Activated CD8-positive, alpha-beta T cell treated with anti-CD3 and anti-CD28 coated beads, Interleukin-2, amount 10 ng/mL, durations not matched to agents 7 days and 5 days (primary cell): ENCODE data around the gene FGF12. TPM values are rescaled to one million over a fixed set of nuclear protein-coding genes. Genes with fewer than 3 reads are reported as not detected.

Experiments used
- ATAC-seq: fragments of 150-1000 bp; cut with Tn5 transposase; one replicate; pipeline ENCODE4 v1.10.0; 2021; ENCODE audit warnings: moderate library complexity
- CTCF ChIA-PET: fragments of 350-600 bp; sonication (Branson Sonifier 250); formaldehyde crosslinking; loops from one replicate; lab custom pipeline; 2021; ENCODE audit warnings: antibody characterized with exemption; lab: Charles Lee
- POLR2A ChIA-PET: fragments of 350-600 bp; sonication (Branson Sonifier 250); formaldehyde crosslinking; loops from one replicate; lab custom pipeline; 2021; ENCODE audit warnings: antibody characterized with exemption; lab: Charles Lee
- DNase-seq: peaks from one replicate; pipeline ENCODE4 v3.0.0-alpha.2; 2020
- H3K27ac Mint-ChIP-seq: one replicate; pipeline ENCODE4 v1.8.0; 2021; ENCODE audit warnings: mild to moderate bottlenecking, mixed read lengths
- H3K27me3 Mint-ChIP-seq: one replicate; pipeline ENCODE4 v1.8.0; 2021; ENCODE audit warnings: low read depth, mixed read lengths
- H3K36me3 Mint-ChIP-seq: one replicate; pipeline ENCODE4 v1.8.0; 2021; ENCODE audit warnings: low read depth, mixed read lengths
- H3K4me1 Mint-ChIP-seq: one replicate; pipeline ENCODE4 v1.8.0; 2021; ENCODE audit warnings: low read depth, mixed read lengths
- H3K4me3 Mint-ChIP-seq: one replicate; pipeline ENCODE4 v1.8.0; 2021; ENCODE audit warnings: mild to moderate bottlenecking, mixed read lengths
- H3K9me3 Mint-ChIP-seq: one replicate; pipeline ENCODE4 v1.8.0; 2022; ENCODE audit warnings: mixed read lengths; ENCODE audit not compliant: insufficient read depth
- total RNA-seq, 2 experiments: library from RNA; stranded (reverse); gene quantifications; one replicate each; pipeline ENCODE4 v1.2.3, GENCODE V29; 2021

FGF12 gene
- total RNA-seq, 2 experiments from 2014 or later = not detected

DNA sequence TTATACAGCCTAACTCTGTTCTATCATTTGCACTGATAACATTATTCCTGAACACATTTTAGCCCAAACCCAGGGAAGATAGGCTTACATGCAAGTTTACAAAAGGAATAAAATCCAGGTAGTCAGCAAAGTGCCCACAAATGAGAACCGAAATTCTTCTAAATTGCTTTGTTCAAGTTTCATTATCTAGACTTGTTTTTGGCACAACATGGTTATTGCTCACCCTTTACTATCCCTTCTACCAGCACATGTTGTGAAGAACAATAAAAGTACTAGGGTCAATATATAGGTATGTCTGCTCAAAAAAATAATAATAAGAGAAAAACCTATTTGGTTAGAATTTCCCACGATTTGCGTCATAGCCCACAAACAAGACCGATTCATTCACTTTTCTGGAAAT, 430.5 kb downstream of the FGF12 start:
- ATAC-seq (no peak), DNase-seq (no peak)
- ChIA-PET POLR2A (no interaction called here), CTCF (no interaction called here)
- Mint-ChIP-seq H3K4me3 (no peak overlapping the region), H3K27ac (no peak overlapping the region), H3K9me3 (no peaks in the 10 kb centered on the region), H3K4me1 (no peaks in the 10 kb centered on the region), H3K27me3 (no peaks in the 10 kb centered on the region), H3K36me3 (no peaks in the 10 kb centered on the region)

DNA sequence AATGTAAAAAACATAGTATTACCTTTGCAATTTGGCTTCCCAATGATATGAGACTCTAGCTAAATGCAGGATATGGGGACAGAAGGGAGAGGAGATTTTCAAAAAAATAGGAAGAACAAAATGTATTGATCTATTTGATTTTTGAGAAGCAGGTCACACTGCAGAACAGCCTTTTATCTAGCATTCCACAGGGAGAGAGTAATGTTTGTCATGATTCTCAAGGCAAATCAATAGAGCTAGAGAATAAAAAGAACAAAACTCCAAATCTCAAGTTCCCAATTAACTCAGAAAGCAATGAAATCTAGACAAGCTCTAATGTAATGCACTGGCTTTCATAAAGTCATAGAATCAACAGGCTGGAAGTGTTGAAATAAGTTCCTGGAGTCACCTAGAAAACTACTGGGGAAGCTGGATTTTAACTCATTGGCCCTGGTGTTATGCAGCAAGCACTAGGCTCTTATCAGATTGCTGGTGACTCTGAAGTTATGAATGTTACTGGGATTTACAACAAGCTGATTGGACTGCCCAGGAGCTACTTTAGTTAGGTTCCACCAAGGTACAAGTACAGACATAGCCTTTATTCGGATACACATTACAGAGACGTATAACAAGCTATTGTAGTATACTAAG, 442.8 kb downstream of the FGF12 start:
- Mint-ChIP-seq H3K27ac (no peak overlapping the region), H3K36me3 (no peaks in the 10 kb centered on the region), H3K4me1 (no peaks in the 10 kb centered on the region), H3K9me3 (no peaks in the 10 kb centered on the region), H3K4me3 (no peak overlapping the region), H3K27me3 (no peaks in the 10 kb centered on the region)
- ChIA-PET POLR2A (no interaction called here), CTCF (no interaction called here)
- no peak for DNase-seq
- no peak for ATAC-seq

DNA sequence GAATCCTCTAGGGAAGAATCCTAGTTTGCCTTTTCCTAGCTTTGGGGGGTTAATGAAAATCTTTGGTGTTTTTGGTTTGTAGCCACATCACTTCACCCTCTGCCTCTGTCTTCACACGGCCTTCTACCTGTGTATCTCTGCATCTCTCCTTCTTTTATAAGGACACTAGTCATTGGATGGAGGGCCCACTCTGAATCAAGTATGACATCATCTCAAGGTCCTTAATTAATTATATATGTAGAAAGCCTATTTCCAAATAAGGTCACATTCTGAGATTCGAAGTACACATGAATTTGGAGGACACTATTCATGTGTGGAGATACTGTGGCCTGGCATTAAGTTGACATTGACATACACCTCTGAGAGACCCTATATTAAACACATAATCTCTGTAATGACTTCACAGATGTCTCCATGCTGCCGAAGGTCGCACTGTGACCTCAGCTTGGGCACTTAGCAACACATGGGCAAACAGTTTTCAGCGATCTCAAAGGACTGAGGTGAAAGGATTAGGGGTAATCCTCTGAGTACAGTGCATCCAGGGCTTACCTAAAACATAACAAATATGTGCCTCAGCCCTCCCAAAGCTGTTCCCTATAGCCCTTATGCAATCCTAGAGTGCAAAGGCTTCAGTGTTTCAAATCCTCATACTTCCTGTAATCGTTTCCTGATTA, 446.0 kb downstream of the FGF12 start:
- no peaks in the 10 kb centered on the region for H3K27me3 Mint-ChIP-seq
- no peak for ATAC-seq
- H3K4me3 Mint-ChIP-seq = no peak overlapping the region
- H3K27ac Mint-ChIP-seq = no peak overlapping the region
- CTCF ChIA-PET = no interaction called here
- POLR2A ChIA-PET = no interaction called here
- DNase-seq = no peak
- no peaks in the 10 kb centered on the region for H3K4me1 Mint-ChIP-seq
- no peaks in the 10 kb centered on the region for H3K9me3 Mint-ChIP-seq
- H3K36me3 Mint-ChIP-seq = no peaks in the 10 kb centered on the region

DNA sequence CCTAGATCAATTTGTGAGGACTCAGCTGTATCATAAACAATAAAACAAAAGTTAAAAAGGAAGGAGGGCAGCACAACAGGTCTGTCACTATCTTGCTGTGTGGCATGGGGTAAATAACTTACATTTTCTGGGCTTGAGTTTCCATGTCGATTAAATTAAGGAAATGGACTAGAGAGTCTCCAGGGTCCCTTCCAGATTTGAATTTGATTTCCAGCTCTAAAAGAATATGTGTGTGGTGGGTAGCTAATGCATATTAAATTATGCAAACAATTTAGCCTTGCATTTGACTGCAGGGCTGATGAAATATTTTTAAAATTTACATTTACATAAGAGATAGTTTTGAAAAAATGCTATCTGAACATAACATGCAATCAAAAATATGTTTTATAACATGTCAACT, 447.7 kb downstream of the FGF12 start:
- Mint-ChIP-seq H3K27me3 (no peaks in the 10 kb centered on the region), H3K9me3 (no peaks in the 10 kb centered on the region), H3K4me1 (no peaks in the 10 kb centered on the region), H3K36me3 (no peaks in the 10 kb centered on the region), H3K27ac (no peak overlapping the region), H3K4me3 (no peak overlapping the region)
- ChIA-PET POLR2A (no interaction called here), CTCF (no interaction called here)
- ATAC-seq (no peak), DNase-seq (no peak)

DNA sequence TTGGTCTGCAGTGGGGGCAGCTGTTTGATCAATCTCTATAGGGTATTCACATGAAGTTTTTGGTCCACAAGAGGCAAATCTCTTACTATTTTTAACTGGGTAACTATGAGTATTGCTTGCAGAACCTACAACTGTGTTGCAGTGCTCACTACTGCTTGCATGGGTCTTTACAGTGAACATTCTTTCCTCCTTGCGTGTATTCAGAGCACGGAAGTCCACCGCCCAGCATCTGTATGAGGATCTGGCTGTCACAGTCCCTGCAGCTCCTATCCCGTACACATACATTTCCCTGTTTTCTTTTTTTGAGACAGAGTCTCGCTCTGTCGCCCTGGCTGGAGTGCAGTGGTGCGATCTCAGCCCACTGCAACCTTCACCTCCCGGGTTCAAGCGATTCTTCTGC, 449.9 kb downstream of the FGF12 start:
- ATAC-seq = no peak
- CTCF ChIA-PET = no interaction called here
- Mint-ChIP-seq H3K9me3 (no peaks in the 10 kb centered on the region), H3K4me1 (no peaks in the 10 kb centered on the region), H3K36me3 (no peaks in the 10 kb centered on the region), H3K4me3 (no peak overlapping the region), H3K27ac (no peak overlapping the region), H3K27me3 (no peaks in the 10 kb centered on the region)
- DNase-seq = no peak
- POLR2A ChIA-PET = no interaction called here

DNA sequence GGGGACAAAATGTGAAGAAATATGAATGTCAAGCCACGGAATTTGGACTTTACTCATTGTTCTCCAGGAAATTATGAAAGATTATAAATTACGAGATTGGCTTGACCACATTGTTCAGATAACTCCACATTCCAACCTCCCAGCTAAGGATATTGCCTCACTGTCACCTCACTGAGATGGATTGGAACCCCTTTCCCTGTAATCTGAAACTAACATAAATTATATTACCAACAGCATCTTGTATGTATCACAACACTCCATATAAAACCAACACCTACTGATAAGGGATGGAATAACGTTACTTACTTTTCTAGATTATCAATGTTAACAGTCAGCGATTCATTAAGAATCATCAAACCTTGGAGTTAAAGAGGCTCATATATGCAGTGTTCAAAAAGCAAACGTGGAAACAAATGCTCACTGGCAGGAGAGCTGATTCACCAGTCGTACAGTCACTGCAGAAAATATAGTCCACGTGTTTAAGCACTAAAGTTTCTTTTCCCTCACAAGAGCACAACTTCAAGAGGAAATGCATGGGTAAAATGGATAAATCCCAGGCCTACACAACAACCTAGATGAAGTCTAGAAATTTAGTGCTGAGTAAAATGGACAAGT, 451.5 kb downstream of the FGF12 start:
- CTCF ChIA-PET = no interaction called here
- no peak for ATAC-seq
- no peaks in the 10 kb centered on the region for H3K36me3 Mint-ChIP-seq
- POLR2A ChIA-PET = no interaction called here
- no peak for DNase-seq
- H3K4me3 Mint-ChIP-seq = no peak overlapping the region
- H3K27me3 Mint-ChIP-seq = no peaks in the 10 kb centered on the region
- no peaks in the 10 kb centered on the region for H3K4me1 Mint-ChIP-seq
- no peaks in the 10 kb centered on the region for H3K9me3 Mint-ChIP-seq
- no peak overlapping the region for H3K27ac Mint-ChIP-seq

DNA sequence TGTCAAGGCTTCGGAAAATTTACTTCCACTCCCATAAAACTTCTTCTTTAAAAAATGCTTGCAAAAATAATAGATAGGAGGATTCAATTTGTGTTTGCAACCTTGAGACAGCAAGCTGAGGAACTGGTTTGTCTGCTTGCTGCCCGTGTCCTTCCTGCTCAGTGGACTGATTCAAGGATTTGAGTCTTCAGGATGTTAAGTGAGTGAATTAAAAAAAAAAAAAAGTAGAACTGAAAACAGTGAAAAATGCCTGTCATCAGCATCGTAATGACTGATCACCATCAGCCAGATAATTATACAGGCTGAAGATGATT, 453.7 kb downstream of the FGF12 start:
- CTCF ChIA-PET = no interaction called here
- H3K27ac Mint-ChIP-seq = no peak overlapping the region
- POLR2A ChIA-PET = no interaction called here
- no peaks in the 10 kb centered on the region for H3K36me3 Mint-ChIP-seq
- no peaks in the 10 kb centered on the region for H3K27me3 Mint-ChIP-seq
- ATAC-seq (no peak), DNase-seq (no peak)
- no peak overlapping the region for H3K4me3 Mint-ChIP-seq
- H3K9me3 Mint-ChIP-seq = no peaks in the 10 kb centered on the region
- no peaks in the 10 kb centered on the region for H3K4me1 Mint-ChIP-seq

DNA sequence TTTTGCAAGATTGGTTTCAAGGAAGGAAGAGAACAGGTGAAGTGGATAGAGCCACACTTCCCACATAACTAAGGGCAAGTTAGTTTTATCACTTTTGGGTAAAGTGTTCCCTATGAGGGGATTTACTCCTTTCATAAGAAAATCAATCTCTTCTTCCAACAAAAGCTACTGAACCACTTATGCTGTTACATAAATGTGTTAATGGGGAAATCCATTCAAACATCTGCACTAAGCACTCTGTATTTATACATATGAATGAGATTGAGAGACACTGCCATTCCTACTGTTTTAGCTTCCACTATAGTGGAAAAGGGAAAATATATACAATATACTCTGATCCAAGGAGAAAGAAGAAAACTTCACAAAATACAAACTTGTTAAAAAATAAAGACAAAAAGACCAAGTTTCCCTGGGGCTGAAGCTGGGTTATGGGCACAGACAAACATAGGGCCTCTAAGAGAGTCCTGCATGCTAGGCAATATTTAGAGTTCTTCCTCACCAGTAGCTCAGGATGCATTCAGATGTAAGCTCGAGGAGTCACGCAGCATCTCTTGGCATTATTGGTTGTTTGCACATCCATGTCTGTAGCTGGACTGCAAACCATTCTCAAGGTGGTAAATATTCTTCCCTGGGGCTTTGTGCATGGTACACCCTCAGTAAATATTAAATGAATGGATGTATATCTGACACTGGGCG, 454.2 kb downstream of the FGF12 start:
- ChIA-PET POLR2A (no interaction called here), CTCF (no interaction called here)
- Mint-ChIP-seq H3K4me1 (no peaks in the 10 kb centered on the region), H3K4me3 (no peak overlapping the region), H3K9me3 (no peaks in the 10 kb centered on the region), H3K27ac (no peak overlapping the region), H3K27me3 (no peaks in the 10 kb centered on the region), H3K36me3 (no peaks in the 10 kb centered on the region)
- ATAC-seq (no peak), DNase-seq (no peak)

DNA sequence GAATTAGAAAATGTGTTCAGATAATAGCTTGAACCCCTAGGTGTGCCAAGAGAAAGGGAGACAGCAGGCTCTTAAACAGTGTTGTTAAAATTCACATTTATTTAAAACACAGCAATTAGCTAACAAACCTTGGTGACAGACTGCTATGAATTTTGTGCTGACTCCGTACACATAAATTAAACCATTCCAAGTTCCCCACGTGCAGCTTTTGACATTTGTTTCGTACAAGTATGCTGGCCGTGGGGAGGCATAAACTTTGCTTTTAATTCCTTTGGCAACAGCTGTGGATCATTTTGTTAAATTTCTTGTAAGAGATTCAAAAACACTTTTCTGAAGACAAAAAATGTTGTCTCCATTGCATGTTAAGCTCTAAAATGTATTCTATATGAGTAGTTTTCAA, 465.3 kb downstream of the FGF12 start:
- H3K36me3 Mint-ChIP-seq = no peaks in the 10 kb centered on the region
- no peak overlapping the region for H3K4me3 Mint-ChIP-seq
- no peaks in the 10 kb centered on the region for H3K27me3 Mint-ChIP-seq
- no peaks in the 10 kb centered on the region for H3K4me1 Mint-ChIP-seq
- no peaks in the 10 kb centered on the region for H3K9me3 Mint-ChIP-seq
- no peak for ATAC-seq
- CTCF ChIA-PET = interaction anchor here (1.5 kb wide), 1 partner anchor 183 kb away, joined by 3 read pairs; no protein-coding TSS in a partner anchor
- DNase-seq = no peak
- no peak overlapping the region for H3K27ac Mint-ChIP-seq
- POLR2A ChIA-PET = no interaction called here

DNA sequence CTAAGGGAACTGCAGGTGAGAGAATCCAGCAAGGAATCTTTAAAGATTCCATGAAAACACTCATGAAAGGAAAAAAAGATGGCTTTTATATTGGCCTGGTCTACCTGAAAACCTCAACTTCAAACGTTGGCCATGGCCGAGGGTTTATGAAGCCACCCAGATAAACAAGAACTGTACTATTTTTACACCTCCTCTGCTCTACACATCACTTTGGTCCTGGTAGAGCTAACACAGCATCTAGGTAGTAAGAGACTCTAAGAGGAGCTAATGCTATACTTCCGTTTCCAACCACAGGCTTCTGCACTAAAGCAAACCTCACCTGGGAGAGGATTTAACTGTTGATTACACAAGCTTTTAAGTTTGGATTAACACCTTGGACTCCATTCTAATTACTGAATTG, 466.2 kb downstream of the FGF12 start:
- ATAC-seq = no peak
- Mint-ChIP-seq H3K27me3 (no peaks in the 10 kb centered on the region), H3K9me3 (no peaks in the 10 kb centered on the region), H3K4me1 (no peaks in the 10 kb centered on the region), H3K36me3 (no peaks in the 10 kb centered on the region), H3K4me3 (no peak overlapping the region), H3K27ac (no peak overlapping the region)
- ChIA-PET CTCF (interaction anchor here (1.5 kb wide), 1 partner anchor 184 kb away, joined by 3 read pairs; no protein-coding TSS in a partner anchor), POLR2A (no interaction called here)
- DNase-seq = no peak

DNA sequence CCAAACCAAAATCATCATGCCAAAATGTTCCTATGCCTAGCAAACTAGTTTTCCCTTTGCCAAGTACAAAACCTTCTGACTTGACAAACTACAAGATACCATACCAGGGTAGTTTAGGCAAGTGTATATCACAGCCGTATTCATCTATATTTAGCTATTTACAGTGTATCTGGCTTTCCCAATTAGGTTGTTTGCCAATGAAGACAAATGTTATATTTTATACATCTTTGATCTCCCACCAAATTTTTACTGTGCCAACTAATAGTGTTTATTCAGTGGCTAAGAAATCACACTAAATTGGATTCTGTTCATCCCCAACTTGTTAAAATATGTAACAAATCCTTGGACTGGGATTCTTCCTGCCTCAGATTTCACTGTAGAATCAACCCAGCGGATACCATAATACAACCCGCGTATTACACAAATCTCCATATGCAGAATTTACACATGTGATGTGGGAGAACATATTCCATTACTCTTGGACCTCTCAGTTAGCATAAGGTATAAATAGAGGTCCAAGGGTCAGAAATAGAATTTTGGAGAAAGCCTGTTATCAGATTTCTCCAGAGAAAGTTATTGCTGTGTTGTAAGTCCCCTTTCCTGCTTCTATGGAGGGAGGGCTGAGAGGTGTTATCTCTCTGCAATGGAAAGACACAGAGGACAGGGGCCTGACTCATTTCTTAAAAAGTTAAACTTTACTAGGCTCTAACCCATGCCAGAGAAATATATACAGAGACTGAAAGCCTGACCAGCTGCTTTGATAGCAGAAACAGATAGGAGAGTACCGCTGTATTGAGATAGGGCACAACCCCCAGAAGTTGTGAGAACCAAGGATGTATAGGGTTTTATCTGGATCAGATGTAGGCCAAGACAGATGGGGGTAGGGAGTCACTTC, 467.0 kb downstream of the FGF12 start:
- DNase-seq (no peak), ATAC-seq (no peak)
- POLR2A ChIA-PET = no interaction called here
- H3K27me3 Mint-ChIP-seq = no peaks in the 10 kb centered on the region
- H3K27ac Mint-ChIP-seq = no peak overlapping the region
- no peak overlapping the region for H3K4me3 Mint-ChIP-seq
- no peaks in the 10 kb centered on the region for H3K4me1 Mint-ChIP-seq
- H3K9me3 Mint-ChIP-seq = no peaks in the 10 kb centered on the region
- no peaks in the 10 kb centered on the region for H3K36me3 Mint-ChIP-seq
- CTCF ChIA-PET = interaction anchor here (1.5 kb wide), 1 partner anchor 185 kb away, joined by 3 read pairs; no protein-coding TSS in a partner anchor
